ENCODE measurements around the gene ADK. TPM values are rescaled to one million over a fixed set of nuclear protein-coding genes. Genes with fewer than 3 reads are reported as not detected.
"Not testable (repeated sequence)": the region's sequence is repeated elsewhere in the genome, so short reads cannot be mapped to it uniquely, and the experiment has no call there.

The ADK gene
- polyA plus RNA-seq, 1 experiment, result 19.4 TPM

DNA sequence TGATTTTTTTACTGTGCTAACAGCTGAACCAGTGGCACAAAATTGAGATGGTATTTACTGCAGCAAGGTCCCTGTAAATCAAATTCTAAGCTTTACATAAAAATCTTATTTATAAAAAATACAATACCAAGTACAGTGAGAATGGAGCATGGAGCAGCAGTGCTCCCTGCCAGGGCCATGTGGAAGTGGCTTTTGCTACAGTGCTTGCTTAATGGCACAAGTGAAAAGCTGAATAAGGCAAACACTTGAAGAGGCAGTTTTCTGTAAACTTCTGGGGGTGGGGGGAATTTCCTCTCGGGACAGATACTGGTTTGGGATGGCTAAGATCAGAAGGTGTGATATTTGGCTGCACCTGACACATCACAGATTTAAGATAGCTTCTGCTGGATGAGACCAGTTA is 27.9 kb upstream of the ADK start:
- H3K4me3 ChIP-seq (ENCODE audit: low read depth, low read length), result no peak overlapping the region
- H3K36me3 ChIP-seq (ENCODE audit: control insufficient read depth, insufficient read depth, low read length), result peaks cover 18% of the 10 kb centered on the region
- DNase-seq (ENCODE audit: low read depth), result no peak
- CTCF ChIA-PET, result interaction anchor here (1.3 to 2.0 kb wide), 4 partner anchors 10 to 112 kb away, joined by 3 to 9 read pairs (median 6); no protein-coding TSS in a partner anchor
- POLR2A ChIA-PET, result no interaction called here
- TF ChIP-seq CTCF (IDR thresholded peaks at IDR 0.05; ENCODE audit: insufficient read depth, low read depth, low read length), result no peak
- no peaks in the 10 kb centered on the region for H3K27me3 ChIP-seq (ENCODE audit: control insufficient read depth, insufficient read depth, low read length)

- POLR2A ChIA-PET, result no interaction called here
- no peak for TF ChIP-seq CTCF (IDR thresholded peaks at IDR 0.05; ENCODE audit: insufficient read depth, low read depth, low read length)
- Histone ChIP-seq H3K4me3 (ENCODE audit: low read depth, low read length) (no peak overlapping the region), H3K36me3 (ENCODE audit: control insufficient read depth, insufficient read depth, low read length) (peaks cover 2% of the 10 kb centered on the region), H3K27me3 (ENCODE audit: control insufficient read depth, insufficient read depth, low read length) (no peaks in the 10 kb centered on the region)
- CTCF ChIA-PET, result interaction anchor here (0.9 to 1.4 kb wide), 4 partner anchors 7 to 22 kb away, joined by 3 to 7 read pairs (median 4); no protein-coding TSS in a partner anchor
- DNase-seq (ENCODE audit: low read depth), result no peak
Measured at GRCh38 chr10:74133923-74134820, 16.8 kb upstream of the ADK start.

- DNase-seq (ENCODE audit: low read depth), result no peak
- peaks cover 3% of the 10 kb centered on the region for H3K36me3 ChIP-seq (ENCODE audit: control insufficient read depth, insufficient read depth, low read length)
- H3K4me3 ChIP-seq (ENCODE audit: low read depth, low read length), result no peak overlapping the region
- H3K27me3 ChIP-seq (ENCODE audit: control insufficient read depth, insufficient read depth, low read length), result no peaks in the 10 kb centered on the region
- TF ChIP-seq CTCF (IDR thresholded peaks at IDR 0.05; ENCODE audit: insufficient read depth, low read depth, low read length), result no peak
- ChIA-PET CTCF (interaction anchor here (0.9 to 1.4 kb wide), 2 partner anchors 8 to 22 kb away, joined by 3 to 7 read pairs; no protein-coding TSS in a partner anchor), POLR2A (no interaction called here)
Measured at GRCh38 chr10:74135452-74135851, 15.6 kb upstream of the ADK start.

GRCh38 chr10:74137992-74138391 is 13.0 kb upstream of the ADK start:
- CTCF ChIA-PET, result interaction anchor here (0.9 to 2.3 kb wide), 3 partner anchors 15 to 76 kb away, joined by 3 to 9 read pairs (median 9); no protein-coding TSS in a partner anchor
- no peak for TF ChIP-seq CTCF (IDR thresholded peaks at IDR 0.05; ENCODE audit: insufficient read depth, low read depth, low read length)
- Histone ChIP-seq H3K36me3 (ENCODE audit: control insufficient read depth, insufficient read depth, low read length) (peaks cover 1% of the 10 kb centered on the region; the same call in 1 of the 2 replicates), H3K4me3 (ENCODE audit: low read depth, low read length) (no peak overlapping the region), H3K27me3 (ENCODE audit: control insufficient read depth, insufficient read depth, low read length) (no peaks in the 10 kb centered on the region)
- no peak for DNase-seq (ENCODE audit: low read depth)
- POLR2A ChIA-PET, result no interaction called here

- ChIA-PET CTCF (interaction anchor here (0.7 to 2.3 kb wide), 4 partner anchors 15 to 956 kb away, joined by 3 to 9 read pairs (median 6); no protein-coding TSS in a partner anchor), POLR2A (interaction anchor here (0.7 kb wide), 1 partner anchor 106 kb away, joined by 6 read pairs; no protein-coding TSS in a partner anchor)
- H3K36me3 ChIP-seq (ENCODE audit: control insufficient read depth, insufficient read depth, low read length), result not testable (repeated sequence)
Measured at GRCh38 chr10:74138596-74138995, 12.4 kb upstream of the ADK start.

More at GRCh38 chr10:74138596-74138995, 12.4 kb upstream of the ADK start:
- not testable (repeated sequence) for DNase-seq (ENCODE audit: low read depth); H3K27me3 ChIP-seq (ENCODE audit: control insufficient read depth, insufficient read depth, low read length); H3K4me3 ChIP-seq (ENCODE audit: low read depth, low read length)

Data from BJ (cell line).